Measurements from ENCODE around the gene AFF3.

AFF3 gene

DNA sequence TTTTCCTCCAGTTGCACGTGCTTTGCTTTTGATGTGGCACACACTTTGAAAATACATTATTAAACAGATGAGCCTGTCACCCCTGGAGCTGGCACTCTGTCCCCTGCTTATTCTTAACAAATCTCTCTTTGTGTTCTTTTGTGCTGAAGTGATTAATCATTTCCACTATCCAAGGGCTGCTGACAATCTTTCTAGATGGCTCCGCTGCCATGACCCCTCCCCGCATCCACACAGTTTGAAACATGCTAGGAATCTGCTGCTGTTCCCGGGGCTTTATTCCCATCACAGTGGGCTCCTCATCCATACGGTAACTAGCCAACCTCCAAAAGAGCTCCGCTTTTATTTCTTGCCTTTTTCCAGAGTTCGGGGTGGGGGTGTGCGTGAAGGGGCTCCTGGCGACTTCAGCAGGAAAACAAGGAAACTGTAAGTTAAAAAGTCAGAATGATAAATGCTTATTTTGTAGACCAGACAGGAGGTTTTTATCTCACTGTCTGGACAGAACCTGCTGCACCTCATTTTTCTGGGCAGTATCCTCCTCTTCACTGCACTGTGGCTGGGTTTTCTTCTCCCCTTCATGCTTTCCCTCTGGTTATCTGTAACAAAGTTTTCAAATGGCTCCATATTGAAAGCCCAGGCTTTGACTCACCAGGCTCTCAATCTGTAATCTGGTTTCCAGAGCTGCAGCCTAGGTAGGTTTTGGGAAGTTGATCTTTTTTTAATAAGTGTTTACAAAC is 319.7 kb downstream of the AFF3 start:
- ATAC-seq (no peak), DNase-seq (no peak)

DNA sequence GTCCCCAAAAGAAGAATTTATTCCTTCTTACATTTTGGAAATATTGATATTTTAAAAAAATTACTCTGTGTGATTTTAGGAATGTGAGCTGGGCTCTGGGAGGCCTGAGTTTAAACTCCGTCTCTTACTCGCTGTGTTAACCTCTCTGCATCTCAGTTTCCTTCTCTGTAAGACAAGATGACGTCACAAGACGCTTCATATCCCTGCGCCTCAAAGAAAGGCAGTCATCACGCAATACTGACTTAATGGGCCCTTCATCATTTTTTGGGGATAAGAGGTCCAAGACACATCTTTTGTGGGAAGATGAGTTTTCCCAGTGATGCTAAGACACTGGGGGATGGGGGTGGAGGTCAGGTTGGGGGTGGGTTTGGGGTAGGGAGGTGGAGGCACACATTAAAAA is 320.4 kb downstream of the AFF3 start:
- ATAC-seq (no peak), DNase-seq (no peak)

DNA sequence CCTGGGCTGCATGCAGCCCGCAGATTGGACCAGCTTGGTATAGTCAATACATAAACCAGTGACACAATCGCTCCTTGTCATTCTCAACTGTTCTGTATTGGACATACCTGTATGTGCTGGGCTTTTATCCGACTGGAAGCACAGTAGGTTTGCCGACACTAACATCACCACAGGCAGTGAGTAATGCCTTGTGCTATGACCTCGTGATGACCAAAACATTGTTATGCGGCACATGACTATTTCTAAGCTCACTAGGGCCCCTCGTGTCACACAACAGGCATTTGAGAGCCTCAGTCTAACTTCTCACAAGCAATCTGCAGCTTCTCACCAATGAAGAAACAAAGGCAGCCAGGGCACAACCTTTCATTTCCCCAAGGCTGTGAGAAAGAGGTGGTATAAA is 320.8 kb downstream of the AFF3 start:
- no peak for DNase-seq
- no peak for ATAC-seq

DNA sequence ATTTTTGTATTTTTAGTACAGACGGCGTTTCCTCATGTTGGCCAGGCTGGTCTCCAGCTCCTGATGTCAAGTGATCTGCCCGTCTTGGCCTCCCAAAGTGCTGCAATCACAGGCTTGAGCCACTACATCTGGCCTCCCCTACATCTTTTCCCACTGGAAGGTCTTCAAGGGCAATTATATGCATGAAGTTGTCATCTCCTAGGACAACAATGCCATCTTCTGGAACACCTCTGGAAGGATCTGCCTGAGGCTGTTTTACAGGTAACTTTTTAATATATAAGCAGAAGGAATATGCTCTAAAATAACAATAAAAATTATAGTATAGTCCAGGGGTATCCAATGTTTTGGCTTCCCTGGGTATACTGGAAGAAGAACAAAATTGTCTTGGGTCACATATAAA is 321.4 kb downstream of the AFF3 start:
- DNase-seq, result no peak
- no peak for ATAC-seq

DNA sequence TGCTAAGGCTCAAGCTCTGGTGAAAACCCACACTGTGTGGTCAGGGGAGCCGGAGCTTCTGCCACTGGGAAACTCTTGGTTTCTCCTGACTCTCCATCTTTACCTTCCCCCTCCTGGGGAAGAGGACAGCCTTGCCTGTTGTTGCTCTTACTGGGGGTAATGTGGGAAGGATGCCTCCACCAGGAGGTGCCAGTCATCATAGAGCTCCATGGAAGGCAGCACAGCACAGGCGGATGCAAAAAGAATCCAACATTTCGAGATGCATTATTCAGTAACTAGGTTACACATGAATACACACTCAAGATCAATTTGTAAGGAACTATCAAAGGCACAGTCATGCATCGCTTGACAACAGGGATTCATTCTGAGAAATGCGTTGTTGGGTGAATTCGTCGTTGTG is 322.6 kb downstream of the AFF3 start:
- no peak for ATAC-seq
- DNase-seq, result no peak

DNA sequence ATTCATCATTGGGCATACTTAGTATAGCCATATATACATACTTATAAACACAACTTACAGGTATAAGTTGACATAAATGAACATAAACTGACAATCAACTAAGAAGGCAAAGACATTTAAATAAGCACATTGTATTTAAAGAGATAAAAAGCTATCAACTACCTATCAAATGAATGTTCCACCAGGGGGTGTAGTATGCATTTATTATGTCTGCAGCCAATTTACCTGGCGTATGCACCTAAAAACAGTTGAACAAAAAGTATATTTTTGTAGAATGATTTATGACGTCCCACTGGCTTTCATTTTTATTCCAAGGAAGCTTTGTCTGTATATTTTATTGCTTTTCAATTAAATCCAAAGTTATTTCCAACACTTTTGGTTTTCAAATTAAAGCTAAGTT is 323.5 kb downstream of the AFF3 start:
- no peak for DNase-seq
- ATAC-seq, result no peak

DNA sequence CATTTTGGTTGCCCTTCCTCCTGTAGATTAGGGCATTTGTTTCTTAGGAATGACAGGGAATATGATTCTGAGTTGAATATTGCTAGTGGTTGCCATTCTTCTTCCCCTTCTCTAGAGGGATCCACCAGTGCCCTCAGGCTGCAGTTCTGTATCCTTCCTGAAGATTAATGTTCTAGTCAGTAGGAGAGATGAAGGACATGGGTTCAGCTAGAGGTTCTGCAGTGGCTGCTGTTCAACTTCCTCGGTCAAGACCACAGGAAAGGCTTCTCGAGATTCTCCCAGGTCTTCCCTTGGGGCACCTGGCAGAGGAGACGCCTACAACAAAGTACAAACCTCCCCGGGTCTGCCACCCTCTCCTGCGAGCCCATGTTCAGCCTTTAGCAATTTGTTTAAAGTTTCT is 325.5 kb downstream of the AFF3 start:
- DNase-seq, result no peak
- no peak for ATAC-seq

DNA sequence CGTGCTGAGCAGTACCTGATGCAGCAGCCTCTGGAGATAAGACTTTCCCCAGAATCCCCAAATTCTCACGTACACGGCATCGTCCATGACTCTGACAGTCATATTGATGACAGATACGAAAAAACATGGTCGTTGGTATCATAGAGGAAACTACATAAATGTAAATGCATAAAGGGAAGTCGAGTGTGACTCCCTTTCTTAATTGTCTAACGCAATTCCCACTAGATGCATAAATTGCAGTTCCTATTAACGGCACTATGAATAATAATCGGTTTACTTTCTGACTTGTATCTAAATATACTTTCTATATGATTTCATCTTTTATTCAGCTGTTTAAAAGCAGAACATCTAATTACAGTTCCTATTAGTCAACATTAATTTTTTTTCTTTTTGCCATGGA is 330.0 kb downstream of the AFF3 start:
- no peak for ATAC-seq

DNA sequence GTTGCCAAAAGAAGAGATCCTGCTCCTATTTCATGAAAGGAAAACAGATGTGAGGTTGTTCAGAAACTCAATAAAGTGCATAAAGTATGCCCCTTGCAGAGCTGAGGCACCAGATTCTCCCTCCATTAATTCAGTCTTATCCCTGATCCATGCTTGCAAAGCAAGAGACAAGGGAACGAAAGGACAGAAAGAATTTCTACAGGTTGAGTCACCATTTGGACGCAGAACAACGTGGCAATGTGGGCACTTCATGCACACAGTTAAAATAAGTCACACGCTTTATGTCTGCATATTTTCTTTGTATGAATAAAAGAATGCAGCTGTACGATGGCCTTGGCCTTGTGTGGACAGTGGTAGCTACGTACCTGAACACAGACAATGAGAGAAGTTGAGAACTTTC is 330.8 kb downstream of the AFF3 start:
- no peak for DNase-seq
- ATAC-seq, result no peak

More for the DNA sequence above, 330.0 kb downstream of the AFF3 start:
- no peak for DNase-seq

DNA sequence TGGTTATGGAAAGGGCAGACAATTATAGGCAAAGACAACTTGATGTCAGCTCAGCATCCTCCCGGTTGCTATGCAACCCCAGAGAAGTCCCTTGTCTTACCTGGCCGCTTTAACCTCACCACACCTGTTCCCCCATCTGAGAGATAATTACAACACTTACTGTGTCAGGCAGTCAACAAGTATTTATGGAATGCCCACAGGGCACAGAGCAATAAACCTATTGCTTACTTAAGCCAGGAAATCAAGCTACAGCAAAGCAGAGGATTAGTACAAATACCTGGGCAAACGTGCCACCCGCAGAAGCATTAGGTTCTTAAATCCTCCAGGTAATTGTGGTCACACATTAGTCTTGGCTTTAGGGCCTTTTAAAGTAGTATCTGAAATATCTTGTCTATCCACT is 332.2 kb downstream of the AFF3 start:
- ATAC-seq (no peak), DNase-seq (no peak)

DNA sequence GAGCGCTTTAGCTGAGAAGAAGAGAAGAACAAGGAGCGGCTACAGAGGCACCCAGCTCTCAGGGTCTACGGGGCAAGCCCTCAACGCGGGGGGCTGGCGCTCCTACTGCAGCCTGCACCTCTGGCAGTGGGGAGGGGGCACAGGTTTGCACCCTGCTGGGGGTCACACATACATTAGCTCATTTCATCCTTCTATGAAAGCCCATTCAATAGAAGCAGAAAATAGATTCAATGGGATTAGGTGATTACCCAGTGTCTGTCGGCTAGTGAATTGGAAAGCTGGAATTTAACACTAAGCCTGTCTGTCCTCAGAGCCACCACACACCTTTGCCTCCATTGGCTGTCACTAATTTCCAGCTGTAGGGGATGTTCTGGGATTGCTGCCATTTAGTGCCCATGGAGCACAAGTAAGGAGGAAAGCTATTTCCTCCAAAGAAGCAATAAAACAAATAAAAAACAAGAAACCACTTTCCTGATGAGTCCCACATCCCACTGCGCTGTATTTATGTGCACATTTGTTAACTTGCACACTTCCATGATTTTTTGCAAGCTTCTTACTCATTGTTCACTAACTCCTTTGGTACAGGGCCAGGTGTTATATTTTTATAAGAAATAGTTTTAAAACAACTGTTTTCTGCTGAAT is 333.0 kb downstream of the AFF3 start:
- DNase-seq (no peak), ATAC-seq (no peak)

DNA sequence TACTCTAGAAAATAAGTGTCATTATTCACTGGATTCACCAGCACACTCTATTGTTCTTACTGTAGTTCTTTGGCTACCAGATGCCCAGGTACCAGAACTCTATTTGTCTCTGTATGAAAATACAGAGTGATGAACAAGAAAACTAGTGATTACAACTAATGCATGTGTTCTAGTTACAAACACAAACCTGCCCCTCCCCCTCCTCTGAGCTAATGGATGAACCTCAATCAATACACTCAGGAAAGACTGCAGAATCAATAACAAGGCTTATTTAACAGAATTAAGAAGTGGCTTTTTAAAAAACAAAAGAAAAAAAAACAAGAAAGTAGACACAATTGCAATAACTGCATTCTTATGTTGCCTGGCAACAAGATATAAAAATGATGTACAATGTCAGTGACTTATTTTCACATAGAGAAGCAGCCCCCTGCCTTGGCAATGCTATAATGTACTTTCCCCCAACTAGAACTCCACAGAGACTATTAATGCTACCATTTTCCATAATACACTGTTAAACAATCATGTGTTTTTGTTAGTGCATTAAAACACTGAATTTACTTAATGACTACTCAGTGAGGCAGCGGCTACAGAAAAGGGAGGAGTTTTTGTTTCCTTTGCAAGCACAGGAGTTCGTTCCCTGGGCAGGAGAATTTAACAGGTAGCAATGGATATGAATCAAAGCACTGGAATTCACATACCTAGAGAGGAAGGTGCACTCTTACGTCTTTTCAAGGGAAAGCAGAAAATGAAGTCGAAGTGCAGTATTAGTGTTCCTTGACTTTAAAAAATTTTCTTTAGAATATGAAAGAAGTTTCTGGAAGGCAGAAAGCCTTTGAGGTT is 333.8 kb downstream of the AFF3 start:
- ATAC-seq, result no peak
- no peak for DNase-seq

DNA sequence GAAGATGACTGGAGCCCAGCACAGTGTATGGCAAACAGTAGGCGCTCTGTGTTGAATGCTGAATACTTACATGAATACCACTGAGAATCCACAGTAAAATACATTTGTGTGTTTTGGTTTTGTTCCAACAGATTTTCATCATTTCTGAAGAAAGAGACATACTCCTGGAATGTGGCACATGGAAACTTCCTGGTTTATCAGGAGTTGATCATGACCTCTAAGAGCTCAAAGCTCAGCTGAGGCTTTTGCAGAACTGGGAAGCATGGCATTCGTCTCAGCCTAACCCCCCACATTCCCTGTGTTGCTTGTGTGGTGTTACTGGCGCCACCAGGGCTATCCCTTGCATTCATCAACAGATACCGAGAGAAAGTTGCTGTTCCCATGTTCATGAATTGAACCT is 335.6 kb downstream of the AFF3 start:
- no peak for DNase-seq
- no peak for ATAC-seq

DNA sequence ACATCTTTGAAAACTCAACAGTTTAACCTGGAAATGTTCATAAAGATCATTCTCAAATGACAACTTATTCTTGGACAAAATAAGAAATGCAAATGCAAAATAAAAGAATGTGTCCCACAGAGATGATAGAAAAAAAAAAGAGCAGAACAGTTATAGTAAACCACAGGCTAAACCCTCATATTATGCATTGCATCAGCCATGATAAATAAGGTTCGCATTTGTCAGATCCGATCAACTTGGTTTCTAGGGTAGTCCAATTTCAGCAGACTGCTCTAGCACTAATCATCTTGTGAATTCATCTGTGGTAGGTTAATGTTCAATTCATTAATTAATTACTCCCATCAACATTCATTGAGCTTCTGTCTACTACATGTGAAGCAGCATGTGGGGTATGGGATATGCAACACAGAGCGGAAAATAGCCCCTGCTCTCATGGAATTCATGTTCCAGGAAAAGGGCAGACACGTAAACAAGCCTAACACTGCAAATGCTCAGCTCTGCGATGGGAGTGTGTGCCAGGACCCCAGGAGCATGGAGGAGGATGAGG is 336.4 kb downstream of the AFF3 start:
- DNase-seq (no peak), ATAC-seq (no peak)

DNA sequence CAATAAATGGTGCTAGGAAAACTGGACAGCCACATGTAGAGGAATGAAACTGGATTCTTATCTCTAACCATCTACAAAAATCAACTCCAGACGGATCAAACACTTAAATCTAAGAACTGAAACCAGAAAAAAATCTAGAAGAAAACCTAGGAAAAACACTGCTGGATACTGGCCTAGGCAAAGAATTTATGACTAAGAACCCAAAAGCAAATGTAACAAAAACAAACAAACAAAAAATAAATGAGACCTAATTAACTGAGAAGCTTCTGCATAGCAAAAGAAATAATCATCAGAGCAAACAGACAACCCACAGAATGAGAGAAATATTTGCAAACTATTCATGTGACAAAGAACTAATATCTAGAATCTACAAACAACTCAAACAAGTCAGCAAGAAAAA is 338.5 kb downstream of the AFF3 start:
- DNase-seq (no peak), ATAC-seq (no peak)

DNA sequence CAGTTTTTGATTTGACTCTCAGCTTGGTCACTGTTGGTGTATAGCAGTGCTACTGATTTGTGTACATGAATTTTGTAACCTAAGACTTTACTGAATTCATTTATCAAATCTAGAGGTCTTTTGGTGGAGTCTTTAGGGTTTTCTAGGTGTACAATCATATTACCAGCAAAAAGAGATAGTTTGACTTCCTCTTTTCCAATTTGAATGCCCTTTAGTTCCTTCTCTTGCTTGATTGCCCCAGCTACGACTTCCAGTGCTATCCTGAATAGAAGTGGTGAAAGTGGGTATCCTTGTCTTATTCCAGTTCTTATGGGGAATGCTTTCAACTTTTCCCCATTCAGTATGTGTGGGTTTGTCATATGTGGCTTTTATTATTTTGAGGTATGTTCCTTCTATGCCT is 339.7 kb downstream of the AFF3 start:
- DNase-seq (no peak), ATAC-seq (no peak)

DNA sequence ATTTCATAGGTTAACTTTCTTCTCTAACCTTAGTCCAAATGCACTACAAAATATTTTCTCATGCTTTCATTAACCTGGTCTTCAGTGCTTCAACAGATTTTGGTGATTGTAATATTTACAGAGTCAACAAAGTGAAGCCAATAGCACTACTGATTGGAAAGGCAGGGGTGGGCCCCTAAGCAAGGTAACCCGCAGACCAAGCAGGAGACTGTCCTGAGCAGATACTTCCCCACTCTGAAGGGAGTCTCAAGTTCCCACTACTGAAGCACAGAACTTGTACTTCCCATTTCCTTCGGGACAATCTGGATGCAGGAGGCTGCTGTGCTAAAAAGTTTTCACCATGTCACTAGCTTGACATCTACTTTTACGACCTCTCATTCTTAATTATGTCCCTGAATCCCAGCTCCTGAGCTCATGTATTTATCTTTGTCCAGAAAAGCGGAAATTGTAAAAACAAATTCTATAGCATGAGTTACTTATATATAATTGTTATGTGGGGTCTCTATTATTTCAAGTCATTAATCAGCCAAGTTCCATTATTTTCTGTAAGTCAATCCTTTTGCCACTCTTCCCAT is 341.0 kb downstream of the AFF3 start:
- DNase-seq (no peak), ATAC-seq (no peak)

DNA sequence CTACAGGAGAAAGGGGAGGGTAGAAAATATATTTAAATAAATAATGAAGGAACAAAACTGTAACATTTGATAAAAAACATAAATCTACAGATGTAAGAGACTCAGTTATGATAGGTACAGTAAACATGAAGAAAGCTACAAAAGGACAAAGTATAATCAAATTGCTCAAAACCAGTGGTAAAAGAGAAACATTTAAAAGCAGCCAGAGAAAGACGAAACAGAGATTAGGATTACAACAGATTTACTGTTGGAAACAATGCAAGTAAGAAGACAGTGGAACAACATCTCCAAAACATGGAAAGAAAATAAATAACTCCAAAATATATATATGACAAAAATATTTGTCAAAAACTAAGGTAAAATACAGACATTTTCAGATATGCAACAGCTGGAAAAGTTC is 344.9 kb downstream of the AFF3 start:
- ATAC-seq (no peak), DNase-seq (no peak)

DNA sequence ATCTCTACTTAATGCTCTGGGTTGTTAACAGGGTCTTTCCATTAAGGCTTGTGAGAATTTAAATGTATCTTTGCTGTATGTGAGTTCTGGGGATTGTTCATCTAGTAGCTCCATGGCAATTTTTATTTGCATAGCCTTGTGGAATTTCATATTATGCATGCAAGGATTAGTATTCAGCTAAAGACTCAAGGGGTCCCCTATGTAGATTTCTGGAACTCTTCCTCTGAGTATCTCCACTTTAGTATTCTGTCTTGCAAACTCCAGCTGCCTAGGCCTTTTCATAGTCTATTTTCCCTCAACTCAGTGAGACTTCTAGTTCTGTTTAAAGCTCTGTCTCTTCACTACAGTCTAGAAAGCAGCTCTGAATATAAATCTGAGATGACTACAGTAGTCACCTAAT is 348.0 kb downstream of the AFF3 start:
- no peak for ATAC-seq

DNA sequence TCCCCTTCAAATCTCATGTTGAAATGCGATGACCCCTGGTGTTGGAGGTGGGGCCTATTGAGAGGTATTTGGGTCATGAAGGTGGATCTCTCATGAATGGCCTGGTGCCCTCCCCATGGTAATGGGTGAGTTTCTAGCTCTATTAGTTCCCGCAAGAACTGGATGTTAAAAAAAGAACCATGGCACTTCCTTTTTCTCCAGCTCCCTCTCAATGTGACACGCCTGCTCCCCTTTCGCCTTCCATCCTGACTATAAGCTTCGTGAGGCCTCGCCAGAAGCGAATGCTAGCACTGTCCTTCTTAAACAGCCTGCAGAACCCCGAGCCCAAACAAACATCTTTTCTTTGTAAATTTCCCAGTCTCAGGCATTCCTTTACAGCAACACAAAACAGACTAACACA is 349.4 kb downstream of the AFF3 start:
- DNase-seq, result no peak
- ATAC-seq, result no peak

More for the DNA sequence above, 348.0 kb downstream of the AFF3 start:
- no peak for DNase-seq

DNA sequence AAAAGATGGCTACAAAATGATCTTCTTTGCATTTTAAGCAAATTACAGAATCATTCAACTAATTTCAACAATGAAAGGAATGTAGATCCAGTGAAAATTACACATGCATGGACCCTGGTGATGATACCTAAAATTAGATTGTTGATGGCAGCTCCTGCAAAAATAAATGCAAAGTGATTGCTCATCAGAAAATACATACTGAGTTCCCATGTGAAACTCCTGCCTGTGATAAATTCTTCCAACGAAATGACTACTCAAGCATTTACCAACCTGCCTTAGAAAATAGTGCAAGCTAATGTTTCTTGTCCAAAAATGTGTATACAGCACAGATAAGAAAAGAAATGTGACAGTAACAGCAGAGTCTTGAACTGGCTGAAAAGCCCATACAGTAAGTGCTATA is 352.5 kb downstream of the AFF3 start:
- ATAC-seq (no peak), DNase-seq (no peak)

DNA sequence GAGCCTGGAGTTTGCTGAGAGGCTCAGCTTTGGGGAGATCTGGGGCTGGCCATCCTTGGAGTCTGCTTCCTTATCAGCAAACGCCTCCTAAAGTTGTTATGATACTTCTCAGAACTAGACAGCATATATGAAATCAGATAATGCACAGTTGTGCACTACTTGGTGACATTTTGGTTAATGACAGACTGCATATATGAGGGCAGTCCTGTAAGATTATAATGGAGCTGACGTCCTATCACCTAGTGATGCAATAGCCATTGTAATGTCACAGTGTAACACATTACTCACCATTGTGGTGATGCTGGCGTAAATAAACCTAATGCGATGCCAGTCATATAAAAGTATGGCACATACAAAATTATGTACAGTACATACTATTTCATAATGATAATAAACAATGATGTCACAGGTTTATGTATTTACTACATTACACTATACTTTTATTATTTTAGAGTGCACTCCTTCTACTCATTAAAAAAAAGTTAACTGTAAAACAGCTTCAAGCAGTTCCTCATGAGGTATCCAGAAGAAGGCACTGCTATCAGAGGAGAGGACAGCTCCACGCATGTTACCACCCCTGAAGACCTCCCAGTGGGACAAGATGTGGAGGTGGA is 354.5 kb downstream of the AFF3 start:
- ATAC-seq (no peak), DNase-seq (no peak)
